Heart right ventricle (tissue), 16 donors: ENCODE measurements around the gene MGST3. TPM values are rescaled to one million over a fixed set of nuclear protein-coding genes. Genes with fewer than 3 reads are reported as not detected.
"Not testable (repeated sequence)": the region's sequence is repeated elsewhere in the genome, so short reads cannot be mapped to it uniquely, and the experiment has no call there.

ENCODE experiments used
- ATAC-seq, 8 donors: fragments of 200-7000 bp; cut with Tn5 transposase; one replicate each; pipeline ENCODE4 v1.9.1; 2020; ENCODE audit warnings: mild to moderate bottlenecking in 8 of 8, moderate library complexity in 8 of 8, moderate number of reproducible peaks in 1 of 8
- DNase-seq, 2 donors: peaks; one replicate each; pipeline ENCODE4 v3.0.0-alpha.2; 2020
- H3K27ac ChIP-seq, 10 donors: fragments of 200-600 bp; sonication (generic) in 2 of 10; one replicate each; pipeline versions ENCODE4 v1.5.0 to v1.8.0; 2020 to 2022; ENCODE audit warnings: mild to moderate bottlenecking in 3 of 10
- H3K27me3 ChIP-seq, 7 donors: fragments of 200-600 bp; one replicate each; pipeline ENCODE4 v1.8.0; 2021 to 2022; ENCODE audit warnings: mild to moderate bottlenecking in 2 of 7
- H3K36me3 ChIP-seq, 9 donors: fragments of 200-600 bp; sonication (generic) in 1 of 9; one replicate each; pipeline versions ENCODE4 v1.5.0 to v1.8.0; 2020 to 2022; ENCODE audit warnings: mild to moderate bottlenecking in 2 of 9
- H3K4me1 ChIP-seq, 9 donors: fragments of 200-600 bp; sonication (generic) in 1 of 9; one replicate each; pipeline versions ENCODE4 v1.5.0 to v1.8.0; 2020 to 2022; ENCODE audit warnings: mild to moderate bottlenecking in 4 of 9
- H3K4me3 ChIP-seq, 10 donors: fragments of 200-600 bp; sonication (generic) in 2 of 10; one replicate each; pipeline versions ENCODE4 v1.5.0 to v1.8.0; 2020 to 2022; ENCODE audit warnings: mild to moderate bottlenecking in 7 of 10, moderate library complexity in 2 of 10
- H3K9me3 ChIP-seq, 11 donors: fragments of 200-600 bp in 10 of 11; sonication (generic) in 2 of 11; one replicate each; pipeline versions ENCODE4 v1.5.0 to v1.8.0; 2013 to 2022; ENCODE audit warnings: mild to moderate bottlenecking in 2 of 11, control low read depth in 1 of 11, moderate library complexity in 1 of 11
- WGBS, 2 donors: extraction: QIAGEN DNeasy Blood & Tissue Kit; methylation state at CpG; one replicate each; pipeline ENCODE4 v1.1.7; 2013; ENCODE audit warnings: inconsistent platforms in 1 of 2; 5-methylcytosine and 5-hydroxymethylcytosine counted together
- intact Hi-C, 10 donors: fragments of 100-400 bp; cut with DNase I; formaldehyde crosslinking; loops; one replicate each; pipeline versions ENCODE4 v1.11.1 to v1.14.2; 2022
- polyA plus RNA-seq, 2 donors: library from polyadenylated mRNA; stranded (reverse); fragments of 200-250 nt; gene quantifications; one replicate each; pipeline ENCODE4 v1.2.3, GENCODE V29; 2013
- total RNA-seq, 10 donors: library from RNA; stranded (reverse); fragmentation: NEBNext Ultra II Directional in 3 of 10; extraction: Animal tissue kit (Norgen Biotek cat#: 25700) in 3 of 10; gene quantifications; one replicate each; pipeline versions ENCODE4 v1.2.1 to v1.2.4, GENCODE V29; 2021 to 2023
- TF ChIP-seq, protein P1 (sequence below), 9 donors: fragments of 200-600 bp; sonication (generic) in 2 of 9; IDR thresholded peaks; one replicate each; pipeline versions ENCODE4 v1.5.0 to v1.8.0; 2021 to 2022; ENCODE audit warnings: antibody characterized with exemption in 9 of 9, mild to moderate bottlenecking in 5 of 9, moderate library complexity in 1 of 9
- donor health status: Arrhythmogenic right ventricular cardiomyopathy.
- donor health status: ischemic (EF 13 %, LVEDD 7.1; RV severe dilation, severe dysfunction).
- donor health status: healthy with polysubstance abuse.
- donor health status: DM: no; HTN: yes; CAD: no.
- donor health status: DM: no; HTN: no; CAD: no.
- donor health status: ischemic (EF 25% LVEDD 6.9; RV normal size, moderate dysfunction).
- donor health status: ischemic (EF 25% LVEDD 5.7; RV mildly dilated, moderate dysfunction).
- donor health status: healthy.
- donor health status: DM: yes; HTN: yes; CAD: no.
- donor health status: Ischemic cardiomyopathy.
- donor health status: ischemic (EF 35%, LVEDD 5.7; RV mildly dilated, moderate dysfunction).
- donor health status: nonischemic (EF 11% LVEDD 7.7; RV severe dilation, severe dysfunction).
- donor health status: DM: yes; HTN: yes; CAD: no.
- donor health status: PGD.
- donor health status: ischemic (EF 29% LVEDD 5.4; RV normal size, mild dysfunction).
- donor health status: nonischemic (EF 23%, LVEDD 6.1; RV moderate dilation, normal function).

MGST3 gene
- total and polyA plus RNA-seq, 12 donors, result 425 to 1,002 (median 838) TPM

DNA sequence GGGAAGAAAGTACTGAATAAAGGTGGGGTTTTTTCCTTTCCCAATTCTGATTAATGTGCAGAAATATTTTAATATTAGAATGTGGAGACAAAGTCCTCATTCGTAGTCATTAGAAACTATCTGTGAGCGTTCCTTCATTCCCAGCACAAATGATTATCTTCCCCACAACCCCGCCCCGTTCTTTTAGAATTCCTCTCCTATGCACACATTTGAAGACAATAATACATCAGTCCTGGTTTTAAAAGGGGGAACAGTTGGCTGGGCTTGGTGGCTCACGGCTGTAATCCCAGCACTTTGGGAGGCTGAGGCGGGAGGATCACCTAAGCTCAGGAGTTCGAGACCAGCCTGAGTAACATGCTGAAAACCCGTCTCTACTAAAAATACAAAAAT lies 66.5 kb downstream of the MGST3 start:
- TF ChIP-seq, protein P1, sequence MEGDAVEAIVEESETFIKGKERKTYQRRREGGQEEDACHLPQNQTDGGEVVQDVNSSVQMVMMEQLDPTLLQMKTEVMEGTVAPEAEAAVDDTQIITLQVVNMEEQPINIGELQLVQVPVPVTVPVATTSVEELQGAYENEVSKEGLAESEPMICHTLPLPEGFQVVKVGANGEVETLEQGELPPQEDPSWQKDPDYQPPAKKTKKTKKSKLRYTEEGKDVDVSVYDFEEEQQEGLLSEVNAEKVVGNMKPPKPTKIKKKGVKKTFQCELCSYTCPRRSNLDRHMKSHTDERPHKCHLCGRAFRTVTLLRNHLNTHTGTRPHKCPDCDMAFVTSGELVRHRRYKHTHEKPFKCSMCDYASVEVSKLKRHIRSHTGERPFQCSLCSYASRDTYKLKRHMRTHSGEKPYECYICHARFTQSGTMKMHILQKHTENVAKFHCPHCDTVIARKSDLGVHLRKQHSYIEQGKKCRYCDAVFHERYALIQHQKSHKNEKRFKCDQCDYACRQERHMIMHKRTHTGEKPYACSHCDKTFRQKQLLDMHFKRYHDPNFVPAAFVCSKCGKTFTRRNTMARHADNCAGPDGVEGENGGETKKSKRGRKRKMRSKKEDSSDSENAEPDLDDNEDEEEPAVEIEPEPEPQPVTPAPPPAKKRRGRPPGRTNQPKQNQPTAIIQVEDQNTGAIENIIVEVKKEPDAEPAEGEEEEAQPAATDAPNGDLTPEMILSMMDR (IDR thresholded peaks at IDR 0.05), result no peak
- DNase-seq (no peak), ATAC-seq (no peak)
- intact Hi-C loops, result loop anchor here in 5 of 10 donors (5.0 to 10.0 kb wide), 6 partner anchors 65 to 323 kb away; partner anchors contain the start of gene MGST3 (in 2 of the 5)
- Histone ChIP-seq H3K27me3 (no peaks in the 10 kb centered on the region), H3K4me3 (peak overlapping the region; percentile 39 to 92 (median 81)), H3K9me3 (no peaks in the 10 kb centered on the region), H3K36me3 (peaks cover 0 to 13% (median 0%) of the 10 kb centered on the region in 9 donors), H3K27ac (peak overlapping the region; percentile 92 to 99 (median 95)), H3K4me1 (peaks cover 4 to 39% (median 22%) of the 10 kb centered on the region in 9 donors)
- WGBS, 2 donors, result 43 to 49% methylated on average over 8 of the region's 8 CpGs

GRCh38 chr1:165697881-165698760 lies 67.1 kb downstream of the MGST3 start, which contains the start of gene ALDH9A1:
Gene ALDH9A1 (minus strand): TSS chr1:165698562. CDS start chr1:165698558, 4 bp downstream.
- DNase-seq (peak; percentile 90 to 92), ATAC-seq (peak; percentile 97 to 99 (median 97))
- peaks cover 4 to 39% (median 22%) of the 10 kb centered on the region in 9 donors for H3K4me1 ChIP-seq
- H3K4me3 ChIP-seq, result peak within 1 kb of the TSS; percentile 39 to 92 (median 81)
- TF ChIP-seq, protein P1 (IDR thresholded peaks at IDR 0.05), result peak in 7 of 9 donors; percentile 17 to 59 (median 42)
- 1% methylated on average over 65 of the region's 65 CpGs for WGBS, 2 donors
- peaks cover 0 to 13% (median 0%) of the 10 kb centered on the region in 9 donors for H3K36me3 ChIP-seq
- no peaks in the 10 kb centered on the region for H3K9me3 ChIP-seq
- peak within 1 kb of the TSS; percentile 92 to 99 (median 95) for H3K27ac ChIP-seq
- H3K27me3 ChIP-seq, result no peaks in the 10 kb centered on the region
- intact Hi-C loops, result loop anchor here in 7 of 10 donors (1.0 to 10.0 kb wide), 9 partner anchors 66 to 323 kb away; partner anchors contain the start of genes MGST3 (in 4 of the 7) and TMCO1 (in 1 of the 7)

- DNase-seq, result no peak
- no peak for ATAC-seq
- peaks cover 0 to 11% (median 0%) of the 10 kb centered on the region in 9 donors for H3K36me3 ChIP-seq
- WGBS, 2 donors, result 0% methylated on average over 7 of the region's 7 CpGs
- TF ChIP-seq, protein P1 (IDR thresholded peaks at IDR 0.05), result no peak
- H3K9me3 ChIP-seq, result no peaks in the 10 kb centered on the region
- peak overlapping the region; percentile 39 to 92 (median 81) for H3K4me3 ChIP-seq
- H3K4me1 ChIP-seq, result peaks cover 4 to 39% (median 22%) of the 10 kb centered on the region in 9 donors
- intact Hi-C loops, result loop anchor here in 7 of 10 donors (1.0 to 10.0 kb wide), 9 partner anchors 66 to 324 kb away; partner anchors contain the start of genes MGST3 (in 4 of the 7) and TMCO1 (in 1 of the 7)
- no peaks in the 10 kb centered on the region for H3K27me3 ChIP-seq
- peak overlapping the region; percentile 92 to 99 (median 95) for H3K27ac ChIP-seq
Observed at GRCh38 chr1:165698761-165699052, 67.7 kb downstream of the MGST3 start.

DNA sequence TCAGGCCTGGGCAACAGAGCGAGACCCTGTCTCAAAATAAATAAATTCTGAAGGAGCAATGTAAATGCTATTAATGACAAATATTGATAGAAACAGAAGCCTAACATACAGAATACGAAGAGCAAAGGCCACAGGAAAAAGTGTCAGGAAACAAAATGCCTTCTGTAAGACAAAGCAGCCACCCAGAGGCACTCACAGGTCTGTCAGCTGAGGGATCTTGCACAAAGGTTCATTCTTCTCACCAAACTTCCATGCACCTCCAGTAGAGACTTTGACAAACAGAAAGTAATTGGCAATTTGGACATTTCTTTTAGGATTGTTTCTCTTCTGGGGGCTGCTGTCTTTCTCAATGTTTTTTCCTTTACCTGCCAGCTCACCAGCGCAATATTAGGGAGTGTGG lies 68.5 kb downstream of the MGST3 start:
- ATAC-seq (no peak), DNase-seq (no peak)
- intact Hi-C loops, result loop anchor here in 7 of 10 donors (2.0 to 10.0 kb wide), 7 partner anchors 67 to 325 kb away; partner anchors contain the start of gene MGST3 (in 4 of the 7)
- WGBS, 2 donors, result 79 to 96% methylated on average over 3 of the region's 3 CpGs
- Histone ChIP-seq H3K27me3 (no peaks in the 10 kb centered on the region), H3K4me1 (peaks cover 4 to 39% (median 22%) of the 10 kb centered on the region in 9 donors), H3K36me3 (peaks cover 0 to 2% (median 0%) of the 10 kb centered on the region in 9 donors), H3K4me3 (no peak overlapping the region), H3K9me3 (no peaks in the 10 kb centered on the region), H3K27ac (no peak overlapping the region)
- TF ChIP-seq, protein P1 (IDR thresholded peaks at IDR 0.05), result no peak

DNA sequence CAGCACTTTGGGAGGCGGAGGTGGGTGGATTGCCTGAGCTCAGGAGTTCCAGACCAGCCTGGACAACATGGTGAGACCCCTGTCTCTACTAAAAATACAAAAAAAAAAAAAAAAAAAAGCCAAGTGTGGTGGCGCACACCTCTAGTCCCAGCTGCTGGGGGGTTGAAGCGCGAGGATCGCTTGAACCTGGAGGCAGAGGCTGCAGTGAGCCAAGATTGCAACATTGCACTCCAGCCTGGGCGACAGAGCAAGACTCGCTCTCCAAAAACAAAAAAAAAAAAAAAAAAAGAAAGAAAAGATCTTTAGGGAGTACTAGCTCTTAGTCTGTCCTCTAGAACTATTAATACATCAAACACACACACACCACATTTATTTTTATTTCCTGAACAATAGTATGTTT lies 70.9 kb downstream of the MGST3 start:
- peaks cover 4 to 15% (median 12%) of the 10 kb centered on the region in 9 donors for H3K4me1 ChIP-seq
- H3K27me3 ChIP-seq, result peaks cover 0 to 12% (median 0%) of the 10 kb centered on the region in 7 donors
- H3K27ac ChIP-seq, DNase-seq, ATAC-seq, H3K4me3 ChIP-seq, H3K36me3 ChIP-seq, H3K9me3 ChIP-seq, intact Hi-C loops: not testable (repeated sequence)
- 88% methylated on average over 7 of the region's 7 CpGs for WGBS, 2 donors
